NCI-H1105 (cell line): ENCODE results near the gene OR11H7.
"Not testable (repeated sequence)": the region's sequence is repeated elsewhere in the genome, so short reads cannot be mapped to it uniquely, and the experiment has no call there.

Experiments
- DNase-seq: peaks from one replicate; lab custom pipeline; 2025; lab: John Stamatoyannopoulos, UW

Gene OR11H7

GRCh38 chr14:20228681-20229080, at the start of gene OR11H7:
OR11H7 (plus strand) TSS chr14:20228981.
- no peak for DNase-seq

- no peak for DNase-seq
Observed at GRCh38 chr14:20179218-20179617, 49.6 kb upstream of the OR11H7 start.

- no peak for DNase-seq
Observed at GRCh38 chr14:20179880-20180279, 48.9 kb upstream of the OR11H7 start.

- DNase-seq, result no peak
Observed at GRCh38 chr14:20180486-20180885, 48.3 kb upstream of the OR11H7 start.

- DNase-seq, result no peak
Observed at GRCh38 chr14:20184181-20184580, 44.6 kb upstream of the OR11H7 start.

- no peak for DNase-seq
Observed at GRCh38 chr14:20190596-20190995, 38.2 kb upstream of the OR11H7 start, which contains the start of gene OR11G2. OR11G2 (plus strand) TSS chr14:20190896; CDS start chr14:20197438, 6,542 bp downstream.

GRCh38 chr14:20191396-20191795, 37.4 kb upstream of the OR11H7 start:
- DNase-seq, result no peak

GRCh38 chr14:20194101-20194500, 34.7 kb upstream of the OR11H7 start:
- DNase-seq, result no peak

- not testable (repeated sequence) for DNase-seq
Observed at GRCh38 chr14:20195170-20195569, 33.6 kb upstream of the OR11H7 start.

- DNase-seq, result no peak
Observed at GRCh38 chr14:20195911-20196310, 32.9 kb upstream of the OR11H7 start.

- DNase-seq, result no peak
Observed at GRCh38 chr14:20197459-20197858, 31.3 kb upstream of the OR11H7 start.

- DNase-seq, result no peak
Observed at GRCh38 chr14:20198991-20199390, 29.8 kb upstream of the OR11H7 start.

GRCh38 chr14:20204721-20205120, 24.1 kb upstream of the OR11H7 start:
- no peak for DNase-seq

- DNase-seq, result no peak
Observed at GRCh38 chr14:20209595-20209994, 19.2 kb upstream of the OR11H7 start.

- not testable (repeated sequence) for DNase-seq
Observed at GRCh38 chr14:20212406-20212805, 16.4 kb upstream of the OR11H7 start.

- DNase-seq, result no peak
Observed at GRCh38 chr14:20215196-20215595, 13.6 kb upstream of the OR11H7 start.

- no peak for DNase-seq
Observed at GRCh38 chr14:20219033-20219432, 9.7 kb upstream of the OR11H7 start.

GRCh38 chr14:20223410-20223809, 5.4 kb upstream of the OR11H7 start, which contains the start of gene OR11H6:
OR11H6 (plus strand) TSS chr14:20223710; CDS start chr14:20223710, 0 bp downstream.
- no peak for DNase-seq

GRCh38 chr14:20235415-20235814, 6.6 kb downstream of the OR11H7 start:
- DNase-seq, result not testable (repeated sequence)

GRCh38 chr14:20247646-20248246, 19.0 kb downstream of the OR11H7 start:
- DNase-seq, result peak; percentile 7

- DNase-seq, result no peak
Observed at GRCh38 chr14:20262642-20263128, 33.9 kb downstream of the OR11H7 start.

- DNase-seq, result not testable (repeated sequence)
Observed at GRCh38 chr14:20264361-20264760, 35.6 kb downstream of the OR11H7 start.

- no peak for DNase-seq
Observed at GRCh38 chr14:20274062-20274461, 45.3 kb downstream of the OR11H7 start.

GRCh38 chr14:20277409-20277808, 48.6 kb downstream of the OR11H7 start:
- DNase-seq, result no peak
